ENCODE measurements around the gene ATAD3A. TPM values are rescaled to one million over a fixed set of nuclear protein-coding genes. Genes with fewer than 3 reads are reported as not detected.

ATAD3A gene
- total RNA-seq, 2 experiments from 2014 or later: 26.2 to 26.5 TPM

DNA sequence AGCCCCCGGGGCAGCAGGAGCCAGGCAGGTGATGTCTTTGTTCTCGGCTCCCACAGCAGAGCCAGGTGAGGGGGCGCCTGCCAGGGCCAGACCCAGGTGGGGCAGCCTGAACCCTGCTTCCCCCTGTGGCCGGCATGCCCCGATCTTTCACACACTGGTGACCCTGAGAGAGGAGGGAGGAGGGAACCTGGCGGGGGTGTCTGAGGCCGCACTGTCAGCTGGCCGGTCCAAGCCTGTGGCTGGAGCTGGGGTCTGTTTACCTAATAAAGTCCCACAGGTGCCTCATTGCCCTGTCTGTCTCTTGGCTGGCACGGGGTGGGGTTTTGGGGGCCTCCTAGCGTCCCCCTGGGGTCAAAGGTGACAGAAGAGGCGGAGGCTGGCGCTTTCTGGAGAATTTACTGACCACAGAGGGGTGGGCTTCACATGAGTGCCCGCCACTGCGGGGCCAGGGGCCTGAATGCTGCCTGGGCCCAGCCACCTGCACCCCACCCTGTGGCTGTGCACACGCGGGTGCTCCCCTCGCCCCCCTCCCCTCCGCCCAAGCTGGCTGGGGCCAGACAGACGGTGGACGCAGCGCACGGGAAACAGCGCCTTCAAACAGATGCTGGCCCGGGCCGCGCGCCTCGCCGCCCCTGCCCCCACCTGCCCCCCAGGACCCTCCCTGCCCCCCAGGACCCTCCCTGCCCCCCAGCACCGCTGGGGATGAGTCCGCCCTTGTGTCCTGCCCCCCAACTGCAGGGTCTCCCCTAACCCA, 22.6 kb downstream of the ATAD3A start:
- no peaks in the 10 kb centered on the region for H3K27me3 Mint-ChIP-seq
- H3K27ac Mint-ChIP-seq: no peak overlapping the region
- H3K4me1 Mint-ChIP-seq: no peaks in the 10 kb centered on the region
- DNase-seq: no peak
- peaks cover 7% of the 10 kb centered on the region for H3K9me3 Mint-ChIP-seq
- ChIA-PET POLR2A (no interaction called here), CTCF (no interaction called here)
- H3K4me3 Mint-ChIP-seq: no peak overlapping the region
- H3K36me3 Mint-ChIP-seq (ENCODE audit: low read depth): peaks cover 20% of the 10 kb centered on the region

DNA sequence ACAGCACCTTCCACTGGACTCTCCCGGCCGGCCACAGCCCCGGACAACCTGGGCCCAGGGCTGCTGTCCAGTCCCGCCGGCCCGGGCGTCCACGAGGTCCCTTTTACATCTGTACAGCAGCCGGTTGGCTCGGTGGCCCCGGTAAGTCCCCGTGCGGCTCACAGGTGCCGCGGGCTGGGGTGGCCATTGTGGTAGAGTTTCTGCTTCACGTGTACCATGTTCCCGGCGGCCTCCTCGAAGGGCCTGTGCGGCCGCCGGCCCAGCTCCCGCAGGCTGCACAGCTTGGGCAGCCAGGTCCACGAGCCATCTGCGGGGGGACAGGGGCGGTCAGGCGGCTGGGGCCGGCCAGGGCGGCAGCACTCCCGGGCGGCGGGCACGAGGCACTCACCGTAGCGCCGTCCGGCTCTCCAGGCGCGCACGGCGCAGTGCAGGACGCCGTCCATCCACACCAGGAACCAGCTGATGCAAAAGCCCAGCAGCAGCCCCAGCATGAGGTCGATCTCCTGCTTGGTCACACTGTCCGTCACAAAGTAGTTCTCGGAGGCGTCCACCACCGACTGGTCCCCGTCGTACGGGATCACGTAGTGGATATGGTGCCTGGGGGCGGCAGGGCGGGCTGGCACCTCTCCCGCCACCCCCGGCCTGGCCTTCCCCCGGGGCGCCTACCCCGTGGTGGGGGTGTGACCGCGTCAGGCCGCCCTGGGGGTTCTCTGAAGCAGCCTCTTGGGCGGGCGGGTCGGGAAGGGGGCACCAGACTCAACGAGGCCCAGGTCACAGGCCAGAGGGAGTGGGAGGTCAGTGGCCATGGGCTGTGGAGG, 23.4 kb downstream of the ATAD3A start:
- ChIA-PET CTCF (no interaction called here), POLR2A (no interaction called here)
- Mint-ChIP-seq H3K9me3 (peaks cover 5% of the 10 kb centered on the region), H3K27me3 (no peaks in the 10 kb centered on the region), H3K4me1 (no peaks in the 10 kb centered on the region), H3K4me3 (no peak overlapping the region), H3K27ac (no peak overlapping the region), H3K36me3 (ENCODE audit: low read depth) (peaks cover 12% of the 10 kb centered on the region)
- DNase-seq: no peak

DNA sequence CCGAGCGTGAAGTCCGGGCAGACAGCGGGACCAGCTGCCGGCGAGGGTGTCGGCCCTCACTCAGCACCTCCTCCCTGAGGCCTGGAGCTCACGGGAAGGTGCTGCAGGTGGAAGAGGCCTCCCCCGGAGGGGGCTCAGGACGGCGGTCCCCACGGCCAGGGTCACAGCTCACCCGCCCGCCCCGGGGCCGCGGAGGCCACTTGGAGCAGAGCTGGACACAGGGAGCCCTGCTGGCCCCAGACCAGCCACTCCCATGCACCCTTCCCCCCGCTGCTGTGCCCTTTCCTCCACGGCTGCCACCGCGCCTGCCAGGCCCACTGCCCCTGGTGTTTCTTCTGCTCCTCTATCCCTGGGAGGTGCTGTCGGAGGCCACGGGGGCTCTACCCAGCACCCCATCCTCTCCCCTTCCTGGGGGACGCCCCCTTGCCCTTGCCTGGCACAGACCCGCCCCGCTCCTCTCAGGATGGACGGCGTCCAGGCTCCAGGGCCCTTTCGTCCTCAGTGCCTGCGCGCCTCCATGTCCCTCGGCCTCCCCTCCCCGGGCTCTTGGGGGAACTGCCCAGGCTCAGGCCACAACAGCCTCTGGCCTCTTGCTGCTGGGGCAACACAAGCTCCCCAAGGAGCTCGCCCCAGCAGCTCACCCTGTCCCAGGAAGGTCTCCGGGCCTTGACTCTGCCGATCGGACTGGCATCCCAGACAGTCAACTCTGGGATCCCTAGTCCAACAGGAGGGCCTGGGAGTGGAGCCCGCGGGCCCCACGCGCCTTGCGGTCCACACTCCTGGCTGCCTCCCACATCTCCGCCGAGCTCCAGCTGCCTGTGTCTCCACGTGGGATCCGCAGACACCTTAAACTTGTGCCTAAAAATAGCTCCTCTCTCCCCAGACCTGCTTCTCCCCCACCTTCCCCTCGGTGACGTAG, 24.3 kb downstream of the ATAD3A start:
- Mint-ChIP-seq H3K4me1 (no peaks in the 10 kb centered on the region), H3K27me3 (no peaks in the 10 kb centered on the region), H3K4me3 (no peak overlapping the region), H3K9me3 (peaks cover 5% of the 10 kb centered on the region), H3K36me3 (ENCODE audit: low read depth) (peaks cover 8% of the 10 kb centered on the region), H3K27ac (no peak overlapping the region)
- ChIA-PET POLR2A (no interaction called here), CTCF (no interaction called here)
- DNase-seq: no peak

DNA sequence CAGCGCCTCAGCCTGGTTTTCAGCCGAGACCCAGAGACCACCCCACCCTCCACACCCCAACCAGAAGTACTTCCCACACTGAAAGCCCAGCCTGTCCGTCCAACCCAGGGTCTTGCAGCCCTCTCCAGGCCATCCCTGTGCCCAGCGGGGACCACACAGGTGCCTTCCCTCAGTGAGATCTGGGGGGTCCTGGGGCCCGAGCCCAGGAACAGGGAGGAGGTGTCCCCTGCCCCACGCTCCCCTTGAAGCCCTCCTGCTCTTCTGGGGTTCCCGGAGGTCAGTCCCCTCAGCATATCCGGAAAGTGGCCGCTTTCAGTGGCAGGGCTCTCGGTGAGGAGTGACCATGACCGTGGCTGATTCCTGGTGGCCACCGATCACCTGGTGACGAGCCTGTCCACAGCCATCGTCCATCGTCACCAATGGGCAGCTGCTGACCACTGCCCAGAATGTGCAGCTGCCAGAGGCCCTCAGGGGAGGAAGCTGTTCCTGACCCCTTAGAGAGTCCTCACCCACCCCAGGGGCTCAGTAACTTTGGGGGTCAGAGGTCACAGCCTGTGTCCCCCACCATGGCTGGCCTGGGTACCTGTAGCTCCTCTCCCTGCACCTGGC, 25.1 kb downstream of the ATAD3A start:
- Mint-ChIP-seq H3K27ac (no peak overlapping the region), H3K9me3 (peaks cover 2% of the 10 kb centered on the region), H3K4me3 (no peak overlapping the region), H3K36me3 (ENCODE audit: low read depth) (peaks cover 6% of the 10 kb centered on the region), H3K27me3 (no peaks in the 10 kb centered on the region), H3K4me1 (no peaks in the 10 kb centered on the region)
- ChIA-PET CTCF (no interaction called here), POLR2A (no interaction called here)
- no peak for DNase-seq

DNA sequence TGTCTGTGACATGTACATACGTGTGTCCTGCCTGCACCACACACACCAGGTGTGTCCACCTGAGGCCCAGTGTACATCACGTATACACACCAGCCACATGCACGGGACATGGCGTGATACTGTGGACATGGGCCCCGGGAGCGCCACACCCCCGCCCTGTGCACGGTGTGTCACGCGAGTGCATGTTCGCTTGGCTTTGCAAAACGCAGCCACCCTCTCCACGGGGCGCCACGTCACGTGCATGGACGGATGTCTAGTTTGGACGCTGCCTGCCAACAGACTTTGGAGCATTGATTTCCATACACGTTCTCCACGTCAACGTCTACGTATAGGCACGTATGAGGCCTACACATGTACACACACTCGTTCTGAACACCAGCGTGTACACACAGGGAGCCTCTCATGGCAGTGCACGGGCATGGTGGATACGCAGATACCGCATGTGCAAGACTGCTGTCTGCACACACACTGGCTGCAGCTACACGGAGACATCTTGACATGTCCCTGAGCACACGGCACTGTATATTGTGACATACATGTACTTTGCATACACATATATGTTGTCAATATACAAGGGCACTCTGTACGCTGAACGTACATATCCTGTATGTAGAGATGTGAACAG, 25.8 kb downstream of the ATAD3A start:
- Mint-ChIP-seq H3K27ac (no peak overlapping the region), H3K36me3 (ENCODE audit: low read depth) (peaks cover 4% of the 10 kb centered on the region), H3K4me1 (no peaks in the 10 kb centered on the region), H3K4me3 (no peak overlapping the region), H3K9me3 (no peaks in the 10 kb centered on the region), H3K27me3 (no peaks in the 10 kb centered on the region)
- POLR2A ChIA-PET: interaction anchor here (1.2 kb wide), 1 partner anchor 22 kb away, joined by 3 read pairs; no protein-coding TSS in a partner anchor
- CTCF ChIA-PET: no interaction called here
- no peak for DNase-seq

DNA sequence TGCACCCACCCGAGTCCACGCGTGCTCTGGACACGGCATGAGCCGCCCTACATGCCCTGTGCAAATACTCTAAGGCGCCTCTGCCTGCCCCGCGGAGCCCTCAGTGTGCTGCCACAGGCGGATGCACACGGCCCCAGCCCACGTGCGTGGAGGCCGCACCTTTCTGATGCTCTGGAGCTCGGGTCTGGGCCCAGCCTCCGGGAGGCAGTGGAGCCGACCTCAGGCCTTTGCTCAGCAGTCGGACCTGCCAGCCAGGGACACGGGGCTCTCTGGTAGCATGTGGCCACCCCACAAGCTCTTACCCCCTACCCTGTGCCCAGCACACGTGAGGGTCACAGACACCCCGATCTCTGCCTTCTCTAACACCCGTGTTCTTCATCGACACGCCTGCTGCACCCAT, 26.4 kb downstream of the ATAD3A start:
- Mint-ChIP-seq H3K27ac (no peak overlapping the region), H3K4me3 (no peak overlapping the region), H3K4me1 (no peaks in the 10 kb centered on the region), H3K9me3 (no peaks in the 10 kb centered on the region), H3K36me3 (ENCODE audit: low read depth) (peaks cover 2% of the 10 kb centered on the region), H3K27me3 (no peaks in the 10 kb centered on the region)
- ChIA-PET POLR2A (interaction anchor here (1.0 to 1.2 kb wide), 2 partner anchors 9 to 21 kb away, joined by 3 read pairs; no protein-coding TSS in a partner anchor), CTCF (no interaction called here)
- no peak for DNase-seq

DNA sequence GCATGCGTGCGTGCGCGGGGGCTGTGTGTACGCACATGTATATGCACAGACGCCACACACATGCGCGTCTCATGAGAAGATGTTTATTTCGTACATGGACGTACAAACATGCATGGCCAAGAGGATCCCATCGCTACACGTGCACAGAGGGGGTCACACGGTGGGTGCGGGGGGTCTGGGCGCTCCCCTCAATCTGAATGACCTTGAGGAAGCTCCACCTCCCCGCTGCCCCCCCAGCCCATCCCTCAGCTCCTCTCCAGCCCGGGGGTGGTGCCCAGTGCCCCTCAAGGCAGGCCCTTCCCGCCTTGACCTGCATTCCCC, 27.0 kb downstream of the ATAD3A start:
- peaks cover 2% of the 10 kb centered on the region for H3K36me3 Mint-ChIP-seq (ENCODE audit: low read depth)
- no peak for DNase-seq
- H3K4me1 Mint-ChIP-seq: no peaks in the 10 kb centered on the region
- H3K27ac Mint-ChIP-seq: no peak overlapping the region
- no peaks in the 10 kb centered on the region for H3K9me3 Mint-ChIP-seq
- ChIA-PET POLR2A (interaction anchor here (1.0 to 1.2 kb wide), 2 partner anchors 10 to 20 kb away, joined by 3 read pairs; no protein-coding TSS in a partner anchor), CTCF (no interaction called here)
- no peak overlapping the region for H3K4me3 Mint-ChIP-seq
- no peaks in the 10 kb centered on the region for H3K27me3 Mint-ChIP-seq

DNA sequence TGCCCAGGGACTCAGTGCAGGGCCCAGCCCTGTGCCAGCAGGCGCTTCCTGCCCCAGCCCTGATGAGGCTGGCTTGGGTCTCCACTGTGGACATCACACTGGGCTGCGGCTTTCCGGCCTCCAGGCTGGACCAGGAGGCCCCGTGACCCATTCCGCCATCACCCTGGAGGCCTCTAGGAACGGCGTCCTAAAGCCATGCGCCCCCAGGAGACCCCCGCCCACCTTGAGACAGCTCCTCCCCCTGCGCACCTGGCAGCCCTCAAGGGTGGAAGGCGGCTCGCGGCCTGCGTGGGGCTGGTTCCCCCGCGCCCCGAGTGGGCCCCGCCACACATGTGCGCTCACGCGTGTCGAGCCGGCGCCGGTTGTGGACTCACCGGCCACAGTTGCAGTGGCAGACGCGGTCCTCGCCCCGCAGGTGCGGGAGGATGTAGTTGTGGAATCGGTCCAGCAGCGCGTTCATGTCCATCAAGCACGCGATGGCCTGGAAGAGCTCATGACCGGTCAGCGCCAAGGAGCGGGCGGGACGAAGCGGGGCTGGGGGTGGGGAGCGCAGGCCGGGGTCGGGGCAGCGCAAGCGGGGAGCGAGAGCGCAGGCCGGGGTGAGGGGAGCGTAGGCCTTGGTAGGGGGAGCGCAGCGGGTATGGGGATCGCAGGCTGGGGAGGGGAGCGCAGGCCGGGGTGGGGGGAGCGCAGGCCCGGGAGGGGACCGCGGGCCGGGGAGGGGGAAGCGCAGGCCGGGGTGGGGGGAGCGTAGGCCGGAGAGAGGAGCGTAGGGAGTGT, 27.5 kb downstream of the ATAD3A start:
- DNase-seq: no peak
- no peaks in the 10 kb centered on the region for H3K9me3 Mint-ChIP-seq
- H3K4me3 Mint-ChIP-seq: no peak overlapping the region
- CTCF ChIA-PET: no interaction called here
- no peak overlapping the region for H3K27ac Mint-ChIP-seq
- no peaks in the 10 kb centered on the region for H3K4me1 Mint-ChIP-seq
- H3K27me3 Mint-ChIP-seq: no peaks in the 10 kb centered on the region
- POLR2A ChIA-PET: interaction anchor here (1.0 kb wide), 1 partner anchor 10 kb away, joined by 3 read pairs; no protein-coding TSS in a partner anchor
- H3K36me3 Mint-ChIP-seq (ENCODE audit: low read depth): peaks cover 2% of the 10 kb centered on the region

DNA sequence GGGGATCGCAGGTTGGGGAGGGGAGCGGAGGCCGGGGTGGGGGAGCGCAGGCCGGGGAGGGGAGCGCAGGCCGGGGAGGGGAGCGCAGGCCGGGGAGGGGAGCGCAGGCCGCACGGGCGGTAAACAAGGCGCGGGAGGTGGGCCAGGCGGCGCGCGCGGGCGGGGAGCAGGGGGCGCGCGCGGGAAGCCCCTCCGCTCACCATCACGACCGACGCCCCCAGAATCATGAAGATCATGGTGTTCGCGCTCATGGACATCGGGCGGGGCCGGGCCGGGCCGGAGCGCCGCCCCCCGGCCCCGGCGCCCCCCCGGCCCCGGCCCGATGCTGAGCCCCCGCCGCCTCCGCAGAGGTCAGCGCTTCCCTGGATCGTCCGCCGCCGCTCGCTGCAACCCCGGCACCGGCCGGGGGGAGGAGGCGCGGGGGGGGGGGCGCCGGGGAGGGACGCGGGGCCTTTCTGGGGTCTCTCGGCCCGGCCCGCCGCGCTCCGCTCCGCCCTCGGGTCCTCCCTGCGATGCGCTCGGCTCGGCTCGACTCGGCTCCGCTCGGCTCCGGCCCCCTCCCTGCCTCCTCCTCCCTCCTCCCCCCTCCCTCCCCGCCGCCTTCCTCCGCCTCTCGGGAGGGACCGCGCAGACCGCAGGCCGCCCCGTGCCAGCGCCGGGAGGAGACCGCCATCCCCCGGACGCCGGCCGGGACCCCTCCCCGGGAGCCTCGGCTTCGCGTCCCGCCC, 28.3 kb downstream of the ATAD3A start, which contains the start of gene TMEM240:
Gene TMEM240 (minus strand): TSS at position 535 of the 728 bp plus-strand sequence. CDS start 278 bp downstream, at position 257.
- H3K9me3 Mint-ChIP-seq: no peaks in the 10 kb centered on the region
- no peak within 1 kb of the TSS for H3K4me3 Mint-ChIP-seq
- H3K27me3 Mint-ChIP-seq: no peaks in the 10 kb centered on the region
- DNase-seq: peak; percentile 49
- ChIA-PET POLR2A (no interaction called here), CTCF (no interaction called here)
- peaks cover 2% of the 10 kb centered on the region for H3K36me3 Mint-ChIP-seq (ENCODE audit: low read depth)
- no peaks in the 10 kb centered on the region for H3K4me1 Mint-ChIP-seq
- no peak within 1 kb of the TSS for H3K27ac Mint-ChIP-seq

DNA sequence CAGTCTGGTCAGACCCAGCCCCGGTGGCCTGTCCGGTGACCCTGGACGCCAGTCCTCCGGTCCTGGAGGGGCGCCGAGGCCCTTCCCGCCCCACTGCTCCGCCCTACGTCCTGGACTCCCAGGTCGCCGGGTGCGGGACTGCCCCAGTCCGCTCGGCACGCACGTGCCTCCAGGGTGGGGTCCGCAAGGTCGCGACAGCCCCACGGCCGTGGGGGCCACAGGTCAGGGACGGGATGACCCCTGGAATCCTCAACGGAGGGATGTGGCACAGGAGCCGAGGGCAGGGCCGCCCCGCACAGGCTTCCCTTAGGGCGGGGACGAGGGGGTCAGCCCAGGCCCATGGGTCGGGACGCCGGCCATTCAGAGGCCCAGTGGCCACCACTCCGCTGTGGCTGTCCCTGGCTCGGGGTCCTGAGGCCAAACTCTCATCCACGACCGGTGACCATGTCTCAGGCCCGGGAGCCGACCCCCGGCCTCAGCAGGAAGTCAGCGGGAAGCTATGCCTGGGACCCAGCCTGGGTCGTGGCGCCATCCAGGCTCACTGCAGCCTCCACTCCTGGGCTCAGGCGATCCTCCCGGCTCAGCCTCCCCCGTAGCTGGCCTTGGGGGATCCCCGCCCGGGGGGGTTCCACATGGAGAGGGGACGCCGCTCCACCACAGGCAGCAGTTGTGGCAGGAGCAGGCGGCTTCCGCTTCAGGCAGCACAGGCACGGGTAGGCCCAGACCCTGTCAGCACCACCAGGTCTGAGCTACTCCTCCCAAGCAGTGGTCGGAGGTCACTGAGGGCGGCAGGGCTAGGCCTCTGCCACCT, 29.1 kb downstream of the ATAD3A start:
- POLR2A ChIA-PET: no interaction called here
- no peak overlapping the region for H3K4me3 Mint-ChIP-seq
- H3K27me3 Mint-ChIP-seq: no peaks in the 10 kb centered on the region
- peaks cover 2% of the 10 kb centered on the region for H3K36me3 Mint-ChIP-seq (ENCODE audit: low read depth)
- H3K9me3 Mint-ChIP-seq: no peaks in the 10 kb centered on the region
- CTCF ChIA-PET: no interaction called here
- DNase-seq: no peak
- H3K27ac Mint-ChIP-seq: no peak overlapping the region
- H3K4me1 Mint-ChIP-seq: no peaks in the 10 kb centered on the region
